Placental pericyte (primary cell): ENCODE measurements around the gene OR1B1. TPM values are rescaled to one million over a fixed set of nuclear protein-coding genes. Genes with fewer than 3 reads are reported as not detected.

Source experiments
- total RNA-seq: library from RNA; depleted of rRNA; stranded (reverse); fragments of >200 nt; gene quantifications from 2 replicates; pipeline ENCODE4 v1.2.3, GENCODE V29; 2012

Gene OR1B1
- total RNA-seq: not detected in 2 replicates

DNA sequence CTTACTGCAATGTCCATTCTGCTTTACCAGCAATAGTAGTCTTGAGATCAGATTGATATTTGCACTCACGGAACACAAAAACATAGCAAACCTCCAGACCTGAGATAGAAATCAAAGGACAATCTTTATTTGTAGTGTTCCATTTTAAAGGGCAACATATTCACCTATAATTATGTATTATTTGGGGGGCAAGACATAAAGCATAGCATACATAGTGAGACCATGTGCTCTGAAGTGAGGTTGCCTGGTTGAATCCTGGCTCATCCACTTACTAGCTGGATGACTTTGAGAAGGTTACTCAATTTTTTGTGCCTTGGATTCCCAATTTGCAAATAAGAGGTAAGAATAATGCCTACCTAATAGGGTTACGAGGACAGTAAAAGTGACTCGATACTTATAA, at the start of gene OR1B1:
TSS of gene OR1B1 (minus strand) at position 101 of the 400 bp plus-strand sequence.

DNA sequence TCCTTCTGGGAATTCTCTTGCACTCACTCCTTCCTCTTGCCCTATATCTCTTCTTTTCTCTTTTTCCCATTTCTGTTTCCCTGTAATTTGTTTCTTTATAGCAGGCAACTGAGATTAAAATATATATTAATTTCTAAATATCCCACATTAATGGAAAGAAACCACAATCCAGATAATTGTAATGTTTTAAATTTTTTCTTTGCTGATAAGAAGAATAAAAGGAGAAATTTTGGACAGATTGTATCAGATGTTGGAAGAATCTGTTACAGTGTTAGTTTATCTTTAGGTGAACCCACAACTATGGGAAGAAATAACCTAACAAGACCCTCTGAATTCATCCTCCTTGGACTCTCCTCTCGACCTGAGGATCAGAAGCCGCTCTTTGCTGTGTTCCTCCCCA, 4.0 kb upstream of the OR1B1 start, which contains the start of gene OR1L1:
TSS of gene OR1L1 (plus strand) at position 301 of the 400 bp plus-strand sequence. CDS start at position 301, 0 bp downstream.

DNA sequence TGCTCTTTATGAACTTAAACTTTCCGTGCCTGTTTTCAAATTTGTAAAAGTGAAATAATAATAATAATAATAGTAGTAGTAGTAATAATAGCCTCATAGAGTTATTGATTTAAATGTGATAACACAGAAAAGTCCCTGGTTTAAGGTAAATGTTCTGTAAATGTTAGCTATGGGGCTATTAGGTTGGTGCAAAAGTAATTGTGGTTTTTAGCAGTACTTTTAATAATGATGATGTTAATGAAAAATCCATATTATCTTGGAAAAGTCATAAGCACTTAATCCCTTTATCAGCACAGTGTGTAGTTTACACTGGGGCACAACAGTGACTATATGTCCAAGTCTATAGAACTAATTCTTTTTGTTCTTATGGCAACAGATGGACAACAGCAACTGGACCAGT, 43.1 kb downstream of the OR1B1 start, which contains the start of gene OR1Q1:
TSS of gene OR1Q1 (plus strand) at position 377 of the 400 bp plus-strand sequence. CDS start at position 377, 0 bp downstream.

DNA sequence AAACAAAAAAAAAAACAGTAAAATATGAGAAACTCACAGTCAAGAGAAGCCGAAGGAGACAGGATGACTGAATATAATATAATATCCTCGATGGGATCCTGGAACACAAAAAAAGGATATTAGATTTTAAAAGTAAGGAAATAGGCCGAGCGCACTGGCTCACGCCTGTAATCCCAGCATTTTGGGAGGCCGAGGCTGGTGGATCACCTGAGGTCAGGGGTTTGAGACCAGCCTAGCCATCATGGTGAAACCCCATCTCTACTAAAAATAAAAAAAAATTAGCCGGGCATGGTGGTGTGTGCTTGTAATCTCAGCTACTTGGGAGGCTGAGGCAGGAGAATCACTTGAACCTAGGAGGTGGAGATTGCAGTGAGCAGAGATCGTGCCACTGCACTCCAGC, 74.1 kb downstream of the OR1B1 start, which contains the start of gene OR1L8:
TSS of gene OR1L8 (minus strand) at position 101 of the 400 bp plus-strand sequence. CDS start 14,907 bp downstream, outside the sequence.

Other genes with a start within 250 kb of the OR1B1 start
- not detected in 2 replicates for gene OR1J1, start 179.7 kb downstream of the OR1B1 start, total RNA-seq
- gene OR1J2, start 146.8 kb downstream of the OR1B1 start, total RNA-seq: not detected in 2 replicates
- gene OR1J4, start 138.5 kb downstream of the OR1B1 start, total RNA-seq: not detected in 2 replicates
- not detected in 2 replicates for gene OR1N1, start 130.3 kb downstream of the OR1B1 start, total RNA-seq
- gene OR1N2, start 104.5 kb downstream of the OR1B1 start, total RNA-seq: not detected in 2 replicates
- gene OR1L8, start 74.2 kb downstream of the OR1B1 start, total RNA-seq: not detected in 2 replicates
- not detected in 2 replicates for gene OR1Q1, start 42.9 kb downstream of the OR1B1 start, total RNA-seq
- gene OR1L1, start 4.1 kb upstream of the OR1B1 start, total RNA-seq: not detected in 2 replicates
- not detected in 2 replicates for gene OR1L3, start 17.5 kb upstream of the OR1B1 start, total RNA-seq
- not detected in 2 replicates for gene OR1L4, start 66.4 kb upstream of the OR1B1 start, total RNA-seq
- gene OR1L6, start 84.7 kb upstream of the OR1B1 start, total RNA-seq: not detected in 2 replicates
- gene OR5C1, start 131.3 kb upstream of the OR1B1 start, total RNA-seq: not detected in 2 replicates
- not detected in 2 replicates for gene OR1K1, start 142.5 kb upstream of the OR1B1 start, total RNA-seq
- gene PDCL, start 171.0 kb upstream of the OR1B1 start, total RNA-seq: 25.6 and 33.2 TPM in 2 replicates
- gene RC3H2, start 247.7 kb upstream of the OR1B1 start, total RNA-seq: 47.7 and 62.7 TPM in 2 replicates